Measurements from ENCODE around the gene FSTL4.
A peak's percentile ranks its signal among the peaks of the same experiment; 100 is the strongest.

FSTL4 gene

DNA sequence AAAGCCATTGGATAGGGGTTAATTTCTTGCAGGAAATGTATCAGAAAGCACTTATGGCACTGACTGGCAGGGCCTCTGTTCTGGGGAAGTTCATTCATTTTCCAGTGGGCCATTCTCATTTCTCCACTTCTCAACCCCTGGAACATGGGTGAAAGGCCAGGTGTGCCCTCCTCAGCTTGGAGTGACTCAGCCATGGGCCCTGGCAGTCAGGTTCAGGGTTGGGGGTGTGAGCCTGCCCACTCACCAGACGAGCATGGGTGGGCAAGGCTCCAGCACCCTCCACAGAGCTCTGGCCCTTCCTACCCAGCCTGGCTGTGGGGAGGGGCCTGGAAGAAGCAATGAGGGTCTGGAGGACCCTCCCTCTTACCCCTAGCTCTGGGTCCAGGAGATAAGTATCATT, 386.2 kb downstream of the FSTL4 start:
- TF ChIP-seq, protein P1, sequence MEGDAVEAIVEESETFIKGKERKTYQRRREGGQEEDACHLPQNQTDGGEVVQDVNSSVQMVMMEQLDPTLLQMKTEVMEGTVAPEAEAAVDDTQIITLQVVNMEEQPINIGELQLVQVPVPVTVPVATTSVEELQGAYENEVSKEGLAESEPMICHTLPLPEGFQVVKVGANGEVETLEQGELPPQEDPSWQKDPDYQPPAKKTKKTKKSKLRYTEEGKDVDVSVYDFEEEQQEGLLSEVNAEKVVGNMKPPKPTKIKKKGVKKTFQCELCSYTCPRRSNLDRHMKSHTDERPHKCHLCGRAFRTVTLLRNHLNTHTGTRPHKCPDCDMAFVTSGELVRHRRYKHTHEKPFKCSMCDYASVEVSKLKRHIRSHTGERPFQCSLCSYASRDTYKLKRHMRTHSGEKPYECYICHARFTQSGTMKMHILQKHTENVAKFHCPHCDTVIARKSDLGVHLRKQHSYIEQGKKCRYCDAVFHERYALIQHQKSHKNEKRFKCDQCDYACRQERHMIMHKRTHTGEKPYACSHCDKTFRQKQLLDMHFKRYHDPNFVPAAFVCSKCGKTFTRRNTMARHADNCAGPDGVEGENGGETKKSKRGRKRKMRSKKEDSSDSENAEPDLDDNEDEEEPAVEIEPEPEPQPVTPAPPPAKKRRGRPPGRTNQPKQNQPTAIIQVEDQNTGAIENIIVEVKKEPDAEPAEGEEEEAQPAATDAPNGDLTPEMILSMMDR (IDR thresholded peaks at IDR 0.05; ENCODE audit: borderline replicate concordance, control extremely low read depth, extremely low read depth, insufficient read depth, missing control alignments) = no peak
- DNase-seq (ENCODE audit: low spot score) = peak; percentile 6
- in situ Hi-C loops (cut with MboI; ENCODE audit: low sequenced_read_pairs, unreplicated experiment) = no loop called here

DNA sequence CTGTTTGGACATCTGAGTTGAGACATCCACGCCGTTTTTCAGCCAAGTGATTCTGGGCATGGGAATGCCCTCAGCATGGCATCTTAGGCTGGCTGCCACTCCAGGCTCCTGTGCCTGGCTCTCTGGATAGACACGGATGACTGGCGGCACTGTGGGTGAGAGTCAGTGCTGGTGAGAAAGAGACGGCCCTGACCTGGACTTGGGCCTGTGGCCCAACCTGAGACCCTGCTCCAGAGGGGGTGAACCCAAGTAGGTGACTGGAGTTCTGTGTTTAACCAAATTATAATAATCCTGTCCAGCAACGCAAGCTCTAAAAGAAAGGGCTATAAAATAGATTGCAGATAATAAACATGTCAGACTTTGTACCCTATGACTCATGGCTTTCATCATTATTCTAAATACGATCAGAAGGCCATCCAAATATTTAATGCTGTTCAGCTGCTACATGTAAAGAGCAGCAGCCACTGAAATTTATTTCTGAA, 386.6 kb downstream of the FSTL4 start:
- TF ChIP-seq, protein P1 (IDR thresholded peaks at IDR 0.05; ENCODE audit: borderline replicate concordance, control extremely low read depth, extremely low read depth, insufficient read depth, missing control alignments) = no peak
- in situ Hi-C loops (cut with MboI; ENCODE audit: low sequenced_read_pairs, unreplicated experiment) = no loop called here
- DNase-seq (ENCODE audit: low spot score) = peak; percentile 7

DNA sequence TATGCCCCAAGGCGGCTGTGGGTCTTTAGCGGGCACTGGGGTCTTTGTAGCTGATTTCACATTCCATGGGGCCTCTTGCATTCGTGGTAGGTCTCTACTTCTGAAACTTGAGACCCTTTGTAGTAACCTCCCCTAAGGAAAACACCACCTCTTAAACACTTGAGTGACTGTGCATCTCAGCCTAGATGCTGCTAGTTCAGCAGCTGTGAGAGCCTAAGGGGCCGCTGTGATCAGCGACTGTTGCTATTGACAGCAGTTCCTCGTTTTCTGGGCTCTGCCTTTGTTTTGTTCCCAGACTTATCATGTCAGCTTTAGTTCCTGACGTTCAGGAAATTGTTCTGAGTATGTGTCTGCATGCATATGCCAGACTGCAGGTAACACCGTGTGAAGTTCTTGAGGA, 389.4 kb downstream of the FSTL4 start:
- peak; percentile 12 for DNase-seq (ENCODE audit: low spot score)
- in situ Hi-C loops (cut with MboI; ENCODE audit: low sequenced_read_pairs, unreplicated experiment) = no loop called here

DNA sequence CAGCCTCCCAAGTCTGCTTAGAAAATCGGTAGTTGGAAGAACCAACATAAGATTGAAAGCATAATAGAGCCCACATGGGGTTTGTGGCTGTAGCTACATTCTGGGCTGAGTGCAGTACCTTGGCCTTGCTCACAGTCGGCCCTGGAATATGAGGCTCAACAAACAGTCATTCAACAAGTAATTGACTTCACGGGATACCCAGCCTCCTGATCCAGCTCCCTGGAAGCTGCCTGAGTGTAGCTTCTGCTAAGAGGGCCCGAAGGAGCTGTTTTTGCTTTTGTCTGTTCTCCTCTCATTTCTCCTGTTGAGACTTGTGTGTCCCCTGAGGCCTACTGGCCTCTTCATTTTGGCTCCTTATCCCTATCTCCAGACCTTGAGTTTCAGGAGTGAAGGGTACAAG, 389.8 kb downstream of the FSTL4 start:
- DNase-seq (ENCODE audit: low spot score) = no peak
- TF ChIP-seq, protein P1 (IDR thresholded peaks at IDR 0.05; ENCODE audit: borderline replicate concordance, control extremely low read depth, extremely low read depth, insufficient read depth, missing control alignments) = no peak
- in situ Hi-C loops (cut with MboI; ENCODE audit: low sequenced_read_pairs, unreplicated experiment) = no loop called here

More for the DNA sequence above, 389.4 kb downstream of the FSTL4 start:
- TF ChIP-seq, protein P1 (IDR thresholded peaks at IDR 0.05; ENCODE audit: borderline replicate concordance, control extremely low read depth, extremely low read depth, insufficient read depth, missing control alignments) = no peak

DNA sequence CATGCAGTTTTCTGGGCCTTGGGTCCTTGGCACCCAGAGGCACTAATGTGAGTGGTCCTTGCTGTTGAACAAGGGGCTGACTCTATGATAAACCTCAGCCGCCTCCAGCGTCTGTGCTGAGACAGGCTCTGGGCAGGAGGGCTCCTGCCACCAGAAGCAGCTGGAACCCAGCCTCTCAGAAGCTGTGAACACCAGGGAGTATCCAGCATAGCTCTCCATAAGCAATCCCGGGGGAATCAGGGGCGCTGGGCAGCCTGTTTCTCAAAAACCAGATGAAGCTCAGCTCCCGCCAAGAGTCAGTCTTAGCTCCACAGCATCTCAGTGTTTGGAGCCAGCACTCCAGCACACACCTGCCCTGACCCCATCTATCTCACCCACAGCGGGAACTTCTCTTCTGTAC, 390.3 kb downstream of the FSTL4 start:
- TF ChIP-seq, protein P1 (IDR thresholded peaks at IDR 0.05; ENCODE audit: borderline replicate concordance, control extremely low read depth, extremely low read depth, insufficient read depth, missing control alignments) = no peak
- in situ Hi-C loops (cut with MboI; ENCODE audit: low sequenced_read_pairs, unreplicated experiment) = no loop called here
- peak; percentile 8 for DNase-seq (ENCODE audit: low spot score)

DNA sequence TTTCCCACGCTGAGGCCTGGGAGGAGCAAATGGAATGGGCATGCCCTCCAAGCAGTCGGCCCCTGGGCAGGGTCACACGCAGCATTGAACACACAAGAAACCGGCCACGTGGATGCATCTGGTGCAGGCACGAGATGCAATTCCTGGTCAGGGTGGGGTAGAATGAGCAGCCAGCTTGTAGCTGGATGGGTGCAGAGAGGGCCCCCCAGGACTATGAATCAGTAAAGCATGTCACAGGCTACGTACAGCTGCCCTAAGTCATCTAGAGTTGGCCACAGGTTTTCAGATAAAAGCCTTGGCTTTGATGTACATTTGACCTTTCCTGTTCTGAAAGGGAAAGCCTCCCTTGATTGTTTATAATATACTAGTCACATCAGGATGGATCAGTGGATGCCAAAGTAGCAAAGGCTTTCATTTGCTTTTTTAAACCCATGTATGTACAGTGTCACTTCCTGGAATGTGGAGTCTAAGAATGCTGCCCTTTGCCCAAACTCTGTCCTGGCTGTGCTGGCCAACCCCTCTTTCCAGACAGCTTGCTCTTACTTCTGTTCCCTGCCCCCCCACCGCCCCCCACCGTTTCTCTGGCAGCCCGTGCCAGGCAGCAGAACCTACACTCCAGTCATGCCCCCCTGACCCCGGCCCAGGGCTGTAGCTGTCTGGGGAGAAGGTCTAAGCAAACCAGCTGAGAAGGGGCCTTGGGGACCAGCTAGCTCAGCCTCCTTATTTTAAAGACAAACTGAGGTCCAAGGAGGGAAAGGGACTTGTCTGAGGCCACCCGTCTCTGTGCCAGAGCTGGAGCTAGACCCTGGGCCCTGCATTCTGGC, 391.3 kb downstream of the FSTL4 start:
- in situ Hi-C loops (cut with MboI; ENCODE audit: low sequenced_read_pairs, unreplicated experiment) = no loop called here
- peak; percentile 15 for DNase-seq (ENCODE audit: low spot score)
- TF ChIP-seq, protein P1 (IDR thresholded peaks at IDR 0.05; ENCODE audit: borderline replicate concordance, control extremely low read depth, extremely low read depth, insufficient read depth, missing control alignments) = no peak

Measured in GM13976 (cell line).